Stimulated activated naive CD8-positive, alpha-beta T cell treated with anti-CD3 and anti-CD28 coated beads, Interleukin-15, Interleukin-2, amounts not matched to agents 100 ng/mL and 50 ng/mL, for 24 hours (primary cell): ENCODE measurements around the gene SLC23A3.

Experiments used
- H3K27ac Mint-ChIP-seq: one replicate; pipeline ENCODE4 v1.8.0; 2021; ENCODE audit warnings: mild to moderate bottlenecking, mixed read lengths
- H3K27me3 Mint-ChIP-seq: one replicate; pipeline ENCODE4 v1.8.0; 2021; ENCODE audit warnings: mixed read lengths
- H3K36me3 Mint-ChIP-seq: one replicate; pipeline ENCODE4 v1.8.0; 2021; ENCODE audit warnings: low read depth, mixed read lengths
- H3K4me1 Mint-ChIP-seq: one replicate; pipeline ENCODE4 v1.8.0; 2021; ENCODE audit warnings: low read depth, mixed read lengths
- H3K4me3 Mint-ChIP-seq: one replicate; pipeline ENCODE4 v1.8.0; 2021; ENCODE audit warnings: mild to moderate bottlenecking, mixed read lengths
- H3K9me3 Mint-ChIP-seq: one replicate; pipeline ENCODE4 v1.8.0; 2021; ENCODE audit warnings: mixed read lengths

Gene SLC23A3

DNA sequence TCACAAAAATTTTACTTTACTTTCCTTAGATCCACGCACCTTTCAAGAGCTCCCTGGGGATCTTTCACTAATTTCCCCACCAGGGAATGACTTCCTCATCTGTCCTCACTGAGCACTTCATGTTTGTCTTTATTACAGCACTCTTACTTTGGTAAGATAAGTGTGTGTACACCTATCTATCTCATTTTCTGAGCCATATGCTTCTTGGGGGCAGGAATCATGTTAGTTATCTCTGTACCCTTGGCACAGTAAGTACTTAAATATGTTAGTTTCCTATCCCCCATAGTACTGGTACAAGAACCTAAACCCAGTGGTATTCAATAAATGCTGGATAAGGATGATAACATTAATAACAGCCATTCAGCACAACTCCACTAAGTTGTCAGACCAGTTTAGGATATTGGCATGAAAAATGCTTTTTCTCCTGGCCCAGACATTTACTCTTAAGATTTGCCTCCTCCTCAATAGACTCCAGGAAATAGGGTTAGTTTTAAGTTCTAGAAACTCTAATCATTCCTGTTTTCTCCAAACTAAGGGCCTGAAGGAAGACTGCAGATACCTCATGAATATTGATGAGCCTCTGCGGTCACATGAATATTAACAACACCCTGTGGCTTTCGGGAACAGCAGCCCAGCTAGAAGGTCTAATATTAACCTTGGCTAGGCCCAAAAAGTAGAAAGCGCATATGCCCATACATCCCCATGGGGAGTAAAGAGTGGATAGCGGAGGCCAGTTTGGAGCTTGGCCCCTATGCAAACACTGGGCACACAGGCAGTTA is 47.4 kb downstream of the SLC23A3 start:
- no peaks in the 10 kb centered on the region for H3K27me3 Mint-ChIP-seq

DNA sequence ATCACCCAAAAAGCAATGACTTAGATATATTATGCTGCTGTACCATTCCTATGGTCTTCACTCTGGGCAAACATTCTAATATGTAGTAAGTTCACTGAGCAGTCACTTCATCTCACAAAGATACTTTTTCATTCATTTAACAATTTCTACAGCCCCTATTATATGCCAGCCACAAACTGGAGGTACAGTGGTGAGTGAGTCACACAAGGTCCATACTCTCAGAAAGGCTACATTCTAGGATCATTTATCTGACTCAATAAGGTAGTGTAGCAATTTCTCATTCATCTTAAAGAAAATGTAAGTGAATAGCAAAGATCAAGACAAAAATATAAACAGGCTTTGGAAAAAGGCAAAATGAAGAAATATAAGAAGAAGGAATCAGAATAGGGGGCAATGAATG is 49.7 kb downstream of the SLC23A3 start:
- H3K4me1 Mint-ChIP-seq, result peaks cover 29% of the 10 kb centered on the region
- no peaks in the 10 kb centered on the region for H3K27me3 Mint-ChIP-seq
- H3K36me3 Mint-ChIP-seq, result no peaks in the 10 kb centered on the region
- no peak overlapping the region for H3K4me3 Mint-ChIP-seq
- no peak overlapping the region for H3K27ac Mint-ChIP-seq
- H3K9me3 Mint-ChIP-seq, result no peaks in the 10 kb centered on the region

More for the DNA sequence above, 47.4 kb downstream of the SLC23A3 start:
- Mint-ChIP-seq H3K4me1 (peaks cover 35% of the 10 kb centered on the region), H3K36me3 (peaks cover 5% of the 10 kb centered on the region), H3K4me3 (no peak overlapping the region), H3K27ac (no peak overlapping the region), H3K9me3 (no peaks in the 10 kb centered on the region)

DNA sequence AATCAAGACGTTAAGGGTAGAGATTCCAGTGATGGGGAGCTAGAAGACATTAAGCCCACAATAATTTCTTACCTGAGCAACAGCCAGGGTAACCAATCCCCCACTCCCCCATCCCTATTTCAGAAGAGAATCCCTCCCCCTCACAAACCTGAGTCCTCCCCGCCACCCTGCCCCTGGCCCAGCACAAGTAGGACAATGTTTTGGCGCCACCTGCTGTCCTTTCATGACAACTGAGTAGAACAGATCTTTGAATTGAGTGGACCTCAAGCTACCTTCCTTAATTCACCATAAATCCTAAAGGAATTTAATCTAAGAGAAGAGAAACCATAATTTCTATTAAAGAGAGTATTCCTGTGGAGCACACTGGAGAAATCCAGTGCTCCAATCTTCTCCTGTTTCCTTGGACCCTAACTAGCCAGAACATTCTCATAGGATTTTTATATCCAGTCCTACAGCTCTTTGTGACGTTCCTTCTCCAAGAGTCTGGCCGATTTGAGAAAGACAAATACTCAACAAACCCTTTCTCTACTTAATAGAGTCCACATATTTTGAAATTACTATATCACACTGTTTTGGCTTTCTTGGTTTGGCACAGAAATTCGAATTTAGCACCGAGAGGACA is 50.3 kb downstream of the SLC23A3 start:
- no peak overlapping the region for H3K4me3 Mint-ChIP-seq
- no peak overlapping the region for H3K27ac Mint-ChIP-seq
- H3K27me3 Mint-ChIP-seq, result no peaks in the 10 kb centered on the region
- H3K9me3 Mint-ChIP-seq, result no peaks in the 10 kb centered on the region
- H3K4me1 Mint-ChIP-seq, result peaks cover 23% of the 10 kb centered on the region
- no peaks in the 10 kb centered on the region for H3K36me3 Mint-ChIP-seq

DNA sequence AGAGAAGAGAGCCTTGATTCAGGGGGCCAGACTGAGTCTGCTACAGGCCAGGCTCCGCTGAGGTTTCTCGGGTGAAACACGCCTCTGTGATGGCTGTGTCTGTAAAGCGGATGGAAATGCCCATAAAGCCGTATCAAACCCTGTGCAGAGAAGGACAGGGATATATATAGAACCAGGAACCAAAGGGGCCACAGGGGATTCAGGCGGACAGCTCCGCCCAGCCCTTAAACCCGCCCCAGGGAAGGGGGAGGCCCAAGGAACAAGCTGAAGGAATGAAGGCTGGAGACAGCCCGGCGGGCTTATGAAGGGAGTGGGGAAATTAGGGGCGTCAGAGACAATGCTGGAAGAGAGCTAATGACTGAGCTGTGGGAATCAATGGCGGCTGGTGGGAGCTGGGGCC is 51.3 kb downstream of the SLC23A3 start:
- no peaks in the 10 kb centered on the region for H3K9me3 Mint-ChIP-seq
- no peaks in the 10 kb centered on the region for H3K36me3 Mint-ChIP-seq
- H3K27me3 Mint-ChIP-seq, result no peaks in the 10 kb centered on the region
- H3K4me3 Mint-ChIP-seq, result no peak overlapping the region
- peaks cover 14% of the 10 kb centered on the region for H3K4me1 Mint-ChIP-seq
- no peak overlapping the region for H3K27ac Mint-ChIP-seq

DNA sequence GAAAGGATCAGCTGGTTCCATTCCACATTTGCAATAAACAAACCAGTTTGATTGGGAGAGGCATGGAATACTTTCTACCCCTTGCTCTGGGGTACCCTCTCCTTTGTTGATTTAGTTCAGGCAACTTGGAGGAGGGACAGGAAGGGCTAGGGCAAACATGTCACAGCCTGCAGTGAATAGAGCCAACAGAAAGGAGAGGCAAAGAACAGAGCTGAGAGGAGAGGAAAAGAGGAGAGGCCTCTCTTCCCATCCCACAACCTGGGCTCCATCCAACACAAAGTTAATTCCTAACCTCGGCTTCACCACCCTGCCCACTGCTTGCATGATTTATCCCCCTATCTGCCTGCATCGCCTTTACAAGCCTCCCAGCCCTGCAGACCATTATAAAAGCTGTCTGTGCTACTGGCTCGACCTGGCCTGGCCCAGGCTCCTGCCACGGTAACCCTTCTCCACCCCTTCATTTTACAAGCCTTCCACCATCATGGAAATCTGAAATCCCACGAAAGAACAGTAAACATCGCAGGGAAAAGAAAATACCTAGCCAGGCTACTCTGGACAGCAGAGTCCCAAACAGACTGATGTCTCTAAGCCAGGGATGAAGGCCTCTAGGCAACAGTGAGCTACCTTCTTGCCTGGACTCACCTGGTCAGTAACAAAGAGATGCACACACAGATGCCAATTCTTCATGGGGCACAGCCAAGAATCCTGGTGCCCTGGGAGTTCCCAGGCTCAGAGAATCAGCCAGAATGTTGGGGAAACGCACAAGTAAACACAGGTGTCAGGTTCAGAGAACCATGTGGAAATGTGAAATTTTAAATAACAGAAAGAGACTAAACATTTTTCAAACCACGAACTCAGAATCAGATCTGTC is 52.8 kb downstream of the SLC23A3 start:
- Mint-ChIP-seq H3K4me1 (peaks cover 16% of the 10 kb centered on the region), H3K36me3 (no peaks in the 10 kb centered on the region), H3K27ac (no peak overlapping the region), H3K27me3 (no peaks in the 10 kb centered on the region), H3K9me3 (no peaks in the 10 kb centered on the region), H3K4me3 (no peak overlapping the region)

DNA sequence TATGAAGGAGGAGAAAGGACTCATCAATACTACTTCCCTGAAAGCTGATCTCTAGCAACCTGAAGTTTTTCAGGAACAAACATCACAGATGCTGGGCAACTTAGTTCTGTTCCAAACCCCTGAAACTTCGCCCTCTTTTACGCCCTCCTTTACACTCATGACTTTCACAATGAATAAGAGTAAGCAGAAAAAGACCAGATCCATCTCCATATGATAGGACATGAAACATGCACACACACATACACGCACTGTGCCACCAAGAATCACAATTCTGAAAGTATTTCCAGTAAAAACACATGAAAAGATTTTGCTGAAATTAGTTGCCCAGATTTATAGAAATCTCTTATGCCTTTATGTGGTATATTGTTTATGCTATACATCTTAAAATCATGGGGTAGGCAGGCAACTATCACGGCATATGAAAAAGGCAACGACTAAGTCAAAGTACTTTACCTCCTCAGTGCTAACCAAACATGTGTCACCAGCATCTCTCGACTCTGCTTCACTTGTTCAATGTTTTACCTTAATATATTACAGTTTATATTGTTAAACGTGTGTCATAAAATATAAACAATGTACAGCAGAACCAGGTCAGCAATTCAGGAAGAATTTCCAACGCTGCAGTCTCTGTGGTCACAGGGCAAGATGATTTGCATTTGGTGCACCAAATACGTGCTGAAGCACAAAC is 57.0 kb downstream of the SLC23A3 start:
- Mint-ChIP-seq H3K4me1 (peaks cover 39% of the 10 kb centered on the region), H3K27me3 (no peaks in the 10 kb centered on the region), H3K36me3 (no peaks in the 10 kb centered on the region), H3K9me3 (no peaks in the 10 kb centered on the region), H3K27ac (no peak overlapping the region), H3K4me3 (no peak overlapping the region)

DNA sequence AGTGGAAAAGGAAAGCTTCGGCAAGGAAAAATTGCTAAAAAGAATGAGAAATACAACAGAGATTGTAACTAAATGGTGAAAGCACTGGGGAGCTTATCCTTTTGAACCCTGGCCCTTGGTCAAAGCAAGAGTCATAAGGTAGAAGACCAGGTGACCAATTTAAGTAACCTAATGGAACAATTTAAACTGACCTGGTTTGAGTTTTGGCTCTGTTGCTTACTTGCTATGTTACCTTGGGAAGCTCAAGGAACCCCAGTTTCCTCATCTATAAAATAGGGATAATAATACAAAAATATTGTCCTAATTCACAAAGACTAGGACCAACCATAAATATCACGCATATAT is 57.8 kb downstream of the SLC23A3 start:
- no peak overlapping the region for H3K27ac Mint-ChIP-seq
- H3K4me1 Mint-ChIP-seq, result peaks cover 44% of the 10 kb centered on the region
- no peak overlapping the region for H3K4me3 Mint-ChIP-seq
- no peaks in the 10 kb centered on the region for H3K27me3 Mint-ChIP-seq
- H3K36me3 Mint-ChIP-seq, result no peaks in the 10 kb centered on the region
- no peaks in the 10 kb centered on the region for H3K9me3 Mint-ChIP-seq
